Breast epithelium (tissue), 4 donors: ENCODE results near the gene DPP7. TPM values are rescaled to one million over a fixed set of nuclear protein-coding genes. Genes with fewer than 3 reads are reported as not detected.

Source experiments
- DNase-seq, 2 donors: peaks; one replicate each; pipeline ENCODE4 v3.0.0-alpha.2; 2019; ENCODE audit warnings: low spot score in 2 of 2
- H3K27ac ChIP-seq, 2 donors: fragments of 200-600 bp; sonication (generic) in 1 of 2; one replicate each; pipeline ENCODE4 v1.5.1; 2016 to 2019; ENCODE audit warnings: mild to moderate bottlenecking in 1 of 2
- H3K27me3 ChIP-seq, 2 donors: fragments of 200-600 bp; sonication (generic) in 1 of 2; one replicate each; pipeline versions ENCODE4 v1.5.1 to v1.6.0; 2017 to 2019; ENCODE audit warnings: control low read depth in 1 of 2, mild to moderate bottlenecking in 1 of 2
- H3K36me3 ChIP-seq: fragments of 200-600 bp; one replicate; pipeline ENCODE4 v1.5.1; 2019
- H3K4me1 ChIP-seq, 2 donors: fragments of 200-600 bp; sonication (generic); one replicate each; pipeline ENCODE4 v1.5.1; 2016 to 2019; ENCODE audit warnings: control low read depth in 1 of 2
- H3K4me3 ChIP-seq, 3 donors: fragments of 200-600 bp; sonication (generic); 1 replicate in 2 of 3; 2 replicates in 1 of 3; pipeline ENCODE4 v1.5.1; 2016 to 2019; ENCODE audit warnings: mild to moderate bottlenecking in 3 of 3, moderate library complexity in 2 of 3
- H3K9me3 ChIP-seq, 2 donors: fragments of 200-600 bp; sonication (generic) in 1 of 2; one replicate each; pipeline ENCODE4 v1.5.1; 2016 to 2019; ENCODE audit warnings: control low read depth in 1 of 2
- CTCF ChIP-seq, 3 donors: fragments of 450-650 bp; IDR thresholded peaks; one replicate each; pipeline ENCODE4 v1.5.1; 2016 to 2017; ENCODE audit warnings: antibody characterized with exemption in 3 of 3, mild to moderate bottlenecking in 3 of 3, moderate library complexity in 3 of 3
- POLR2A ChIP-seq: fragments of 450-650 bp; IDR thresholded peaks from one replicate; pipeline ENCODE4 v1.6.1; 2016; ENCODE audit warnings: antibody characterized with exemption, mild to moderate bottlenecking, moderate library complexity
- POLR2AphosphoS5 ChIP-seq, 3 donors: sonication (generic); formaldehyde crosslinking; IDR thresholded peaks; one replicate each; pipeline ENCODE4 v1.6.1; 2017; ENCODE audit warnings: antibody characterized with exemption in 3 of 3
- intact Hi-C: fragments of 100-400 bp; cut with DNase I; formaldehyde crosslinking; loops from one replicate; pipeline ENCODE4 v1.15.1; 2023; ENCODE audit warnings: low total_unique reads
- total RNA-seq, 3 donors: library from RNA; depleted of rRNA; stranded (reverse); fragments of >200 nt; gene quantifications; one replicate each; pipeline ENCODE4 v1.1.0, GENCODE V29; 2016

The DPP7 gene
- 100 to 1,000 TPM; 115 to 137 (median 132) TPM for total RNA-seq

DNA sequence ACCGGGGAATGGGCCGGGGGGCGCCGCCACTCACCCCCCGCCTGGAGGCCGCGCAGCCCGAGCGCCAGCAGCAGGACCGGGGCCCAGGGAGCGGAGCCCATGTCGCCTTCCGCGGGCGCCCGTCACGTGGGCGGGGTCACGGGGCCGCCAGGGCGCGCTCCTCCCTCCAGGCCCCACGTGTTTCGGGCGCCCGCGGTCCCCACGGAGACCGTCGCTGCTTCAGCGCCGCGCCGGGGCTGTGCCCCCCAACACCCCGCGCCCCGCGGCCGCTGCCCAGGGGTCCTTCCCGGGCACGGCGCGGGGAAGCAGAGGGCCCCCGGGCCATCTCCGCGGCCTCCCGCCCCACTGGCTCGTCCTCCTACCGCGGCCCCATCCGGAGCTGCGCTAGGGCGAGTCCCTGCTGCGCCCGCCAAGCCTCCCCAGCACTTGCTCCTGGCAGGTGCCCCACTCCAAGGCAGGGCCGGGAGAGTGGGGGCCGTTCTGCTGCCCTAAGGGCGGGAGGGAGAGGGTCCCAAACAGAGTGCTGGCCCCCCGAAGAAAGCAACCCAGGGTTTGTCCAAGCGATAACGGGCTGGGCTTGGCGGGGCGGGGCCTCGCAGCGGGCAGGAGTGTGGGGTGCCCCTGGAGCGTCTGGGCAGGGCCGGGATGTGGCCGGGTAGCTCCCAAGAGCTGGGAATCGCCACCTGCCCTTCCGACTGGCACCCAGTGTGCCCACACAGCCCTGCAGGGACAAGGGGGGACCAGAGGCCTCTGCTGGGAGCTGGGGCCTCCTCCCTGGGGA is at the start of gene DPP7:
TSS of gene DPP7 (minus strand) at position 121 of the 781 bp plus-strand sequence. CDS start at position 101, 20 bp downstream.
- peak in 1 of 2 donors; percentile 42 for DNase-seq
- Histone ChIP-seq H3K27me3 (no peaks in the 10 kb centered on the region), H3K4me3 (peak within 1 kb of the TSS; percentile 78 to 81 (median 80)), H3K9me3 (no peaks in the 10 kb centered on the region), H3K36me3 (no peaks in the 10 kb centered on the region), H3K4me1 (no peaks in the 10 kb centered on the region), H3K27ac (no peak within 1 kb of the TSS)
- TF ChIP-seq POLR2AphosphoS5 (IDR thresholded peaks at IDR 0.05) (peak in 1 of 3 donors; percentile 23), POLR2A (no peak)
- intact Hi-C loops, result loop anchor here (10.0 kb wide), 1 partner anchor 120 kb away; the partner anchor contains the start of gene SLC34A3

DNA sequence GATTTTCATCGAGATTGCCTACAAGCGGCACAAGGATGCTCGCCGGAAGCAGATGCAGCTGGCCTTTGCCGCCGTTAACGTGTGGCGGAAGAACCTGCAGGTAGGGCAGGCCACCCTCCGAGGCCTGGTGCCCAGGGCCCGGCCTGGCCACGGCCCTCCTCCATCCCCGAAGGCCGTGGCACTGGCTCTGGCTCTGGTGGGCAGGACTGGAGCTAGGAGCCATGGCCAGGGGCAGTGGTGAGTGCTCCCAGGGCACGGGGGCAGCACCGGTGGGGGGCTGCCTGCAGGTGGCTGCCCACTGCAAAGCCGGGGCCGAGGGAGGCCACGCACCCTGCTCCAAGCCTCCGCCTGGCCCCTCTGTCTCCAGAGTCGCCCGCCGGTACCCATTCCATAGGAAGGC is 49.3 kb upstream of the DPP7 start:
- Histone ChIP-seq H3K9me3 (no peaks in the 10 kb centered on the region), H3K4me3 (peak overlapping the region in 1 of 3 donors; percentile 66), H3K27ac (no peak overlapping the region), H3K27me3 (peaks cover 27 to 99% of the 10 kb centered on the region in 2 donors), H3K36me3 (no peaks in the 10 kb centered on the region), H3K4me1 (peaks cover 13 to 19% of the 10 kb centered on the region in 2 donors)
- TF ChIP-seq POLR2A (no peak), POLR2AphosphoS5 (IDR thresholded peaks at IDR 0.05) (no peak), CTCF (IDR thresholded peaks at IDR 0.05) (no peak)
- no peak for DNase-seq
- intact Hi-C loops, result no loop called here

DNA sequence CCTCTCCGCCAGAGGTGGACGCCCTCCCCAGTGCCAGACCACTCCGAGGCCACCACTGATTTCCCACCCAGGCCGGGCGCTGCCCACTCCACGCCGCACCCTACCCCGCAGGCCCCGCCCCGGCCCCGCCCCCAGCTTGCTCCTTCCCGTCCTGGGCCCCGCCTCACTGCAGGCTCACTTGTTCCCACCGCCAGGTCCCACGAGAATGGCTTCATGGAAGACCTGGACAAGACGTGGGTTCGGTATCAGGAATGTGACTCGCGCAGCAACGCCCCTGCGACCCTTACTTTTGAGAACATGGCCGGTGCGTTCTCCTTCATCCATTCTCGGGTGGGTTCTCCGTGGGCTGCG is 48.8 kb upstream of the DPP7 start:
- Histone ChIP-seq H3K4me3 (peak overlapping the region; percentile 4 to 66 (median 45)), H3K36me3 (no peaks in the 10 kb centered on the region), H3K27me3 (peaks cover 26 to 100% of the 10 kb centered on the region in 2 donors), H3K9me3 (no peaks in the 10 kb centered on the region), H3K4me1 (peaks cover 9 to 16% of the 10 kb centered on the region in 2 donors), H3K27ac (peak overlapping the region in 1 of 2 donors; percentile 39)
- intact Hi-C loops, result no loop called here
- no peak for DNase-seq
- TF ChIP-seq CTCF (IDR thresholded peaks at IDR 0.05) (no peak), POLR2AphosphoS5 (IDR thresholded peaks at IDR 0.05) (no peak), POLR2A (no peak)

GRCh38 chr9:137162505-137163364 is 48.2 kb upstream of the DPP7 start:
- Histone ChIP-seq H3K27me3 (peaks cover 20 to 100% of the 10 kb centered on the region in 2 donors), H3K9me3 (no peaks in the 10 kb centered on the region), H3K27ac (peak overlapping the region in 1 of 2 donors; percentile 39), H3K36me3 (no peaks in the 10 kb centered on the region), H3K4me3 (peak overlapping the region; percentile 4 to 66 (median 45)), H3K4me1 (peaks cover 3 to 10% of the 10 kb centered on the region in 2 donors)
- TF ChIP-seq CTCF (IDR thresholded peaks at IDR 0.05) (peak in 1 of 3 donors; percentile 44), POLR2AphosphoS5 (IDR thresholded peaks at IDR 0.05) (no peak)
- DNase-seq, result peak in 1 of 2 donors; percentile 43
- intact Hi-C loops, result no loop called here

- peak overlapping the region in 2 of 3 donors; percentile 45 to 66 for H3K4me3 ChIP-seq
- no peaks in the 10 kb centered on the region for H3K9me3 ChIP-seq
- intact Hi-C loops, result no loop called here
- peaks cover under 1 to 4% of the 10 kb centered on the region in 2 donors for H3K4me1 ChIP-seq
- peaks cover 16 to 100% of the 10 kb centered on the region in 2 donors for H3K27me3 ChIP-seq
- H3K36me3 ChIP-seq, result no peaks in the 10 kb centered on the region
- TF ChIP-seq POLR2AphosphoS5 (IDR thresholded peaks at IDR 0.05), result no peak
- TF ChIP-seq CTCF (IDR thresholded peaks at IDR 0.05), result no peak
- TF ChIP-seq POLR2A, result no peak
- DNase-seq, result no peak
- H3K27ac ChIP-seq, result no peak overlapping the region
These were observed 47.3 kb upstream of the DPP7 start for GRCh38 chr9:137161558-137162486.
